GM19463 (cell line): ENCODE measurements around the gene CHADL.
"Not testable (repeated sequence)": the region's sequence is repeated elsewhere in the genome, so short reads cannot be mapped to it uniquely, and the experiment has no call there.

Experiments used
- ATAC-seq: cut with Tn5 transposase; IDR thresholded peaks from one replicate; pipeline ENCODE4 v1.9.1; 2021; ENCODE audit warnings: mild to moderate bottlenecking, moderate library complexity; ENCODE audit not compliant: unreplicated experiment

The CHADL gene

GRCh38 chr22:41197038-41197972 lies 43.4 kb downstream of the CHADL start:
- peak; percentile 83 for ATAC-seq

GRCh38 chr22:41193829-41194228 lies 46.9 kb downstream of the CHADL start:
- ATAC-seq = no peak

- ATAC-seq = no peak
Measured at GRCh38 chr22:41191467-41191866, 49.3 kb downstream of the CHADL start.

- ATAC-seq = no peak
Measured at GRCh38 chr22:41184679-41185078, 56.1 kb downstream of the CHADL start.

- no peak for ATAC-seq
Measured at GRCh38 chr22:41181349-41182241, 59.1 kb downstream of the CHADL start.

- no peak for ATAC-seq
Measured at GRCh38 chr22:41180926-41181325, 59.8 kb downstream of the CHADL start.

- ATAC-seq = not testable (repeated sequence)
Measured at GRCh38 chr22:41180362-41180761, 60.4 kb downstream of the CHADL start.
